Measurements from ENCODE around the gene GLRX5. TPM values are rescaled to one million over a fixed set of nuclear protein-coding genes. Genes with fewer than 3 reads are reported as not detected.
A peak's percentile ranks its signal among the peaks of the same experiment; 100 is the strongest.
"Not testable (repeated sequence)": the region's sequence is repeated elsewhere in the genome, so short reads cannot be mapped to it uniquely, and the experiment has no call there.

Gene GLRX5
- total RNA-seq, 1 donor from 2014 or later, result 31.8 TPM

DNA sequence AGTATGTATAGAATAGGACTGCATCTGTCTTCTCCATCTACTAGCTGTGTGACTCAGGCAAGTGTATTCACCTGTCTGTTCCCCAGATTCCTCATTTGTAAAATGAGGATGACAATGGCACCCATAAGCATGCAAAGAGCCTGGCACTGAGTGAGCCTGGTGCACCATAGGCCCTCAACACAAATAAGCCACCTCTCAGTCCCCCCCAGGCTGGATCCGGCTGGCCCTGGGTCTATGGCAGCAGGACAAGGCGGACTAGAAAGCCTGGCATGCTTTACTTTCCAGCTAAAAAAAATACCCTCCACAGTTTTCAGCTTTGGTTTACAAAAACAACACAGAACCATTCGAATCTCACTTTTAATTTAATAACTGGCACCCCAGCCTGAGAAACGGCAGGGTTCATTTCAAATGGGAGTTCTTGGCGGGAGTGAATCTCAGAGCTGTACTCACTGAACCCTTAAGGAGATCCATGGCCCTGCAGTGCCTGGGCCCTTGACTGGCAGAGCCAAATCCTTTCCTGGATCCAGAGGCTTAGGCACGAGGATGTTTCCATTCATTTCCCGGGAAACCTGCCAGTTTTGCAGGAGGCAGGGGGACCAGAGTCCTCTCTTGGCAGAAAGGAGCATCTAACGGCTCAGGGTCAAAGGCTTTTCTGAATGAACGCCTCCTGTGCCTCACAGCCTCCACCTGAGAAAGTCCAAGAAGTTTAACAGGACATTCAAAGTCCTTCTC, 36.1 kb upstream of the GLRX5 start:
- DNase-seq (ENCODE audit: low spot score in 2 of 2), result no peak

DNA sequence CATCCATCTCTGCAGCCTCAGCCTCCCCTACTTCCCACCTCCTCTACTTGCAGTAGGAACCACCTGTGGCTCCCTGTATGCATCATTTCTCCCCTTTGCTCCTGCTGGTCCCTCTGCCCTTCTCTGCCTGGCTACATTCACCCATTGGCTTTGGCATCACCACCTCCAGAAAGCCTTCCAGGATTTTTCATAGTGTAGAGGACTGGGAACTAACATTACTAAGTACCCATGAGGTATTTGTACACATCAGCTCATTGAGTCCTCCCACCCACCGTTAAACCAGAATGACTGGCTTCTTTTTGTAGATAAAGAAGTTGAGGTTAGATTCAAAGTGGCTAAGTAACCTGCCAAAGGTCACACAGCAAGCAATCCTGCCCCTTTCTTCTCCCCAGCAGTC, 35.5 kb upstream of the GLRX5 start:
- no peak for FAIRE-seq
- DNase-seq (ENCODE audit: low spot score in 2 of 2), result no peak

More for the DNA sequence above, 36.1 kb upstream of the GLRX5 start:
- FAIRE-seq, result no peak

DNA sequence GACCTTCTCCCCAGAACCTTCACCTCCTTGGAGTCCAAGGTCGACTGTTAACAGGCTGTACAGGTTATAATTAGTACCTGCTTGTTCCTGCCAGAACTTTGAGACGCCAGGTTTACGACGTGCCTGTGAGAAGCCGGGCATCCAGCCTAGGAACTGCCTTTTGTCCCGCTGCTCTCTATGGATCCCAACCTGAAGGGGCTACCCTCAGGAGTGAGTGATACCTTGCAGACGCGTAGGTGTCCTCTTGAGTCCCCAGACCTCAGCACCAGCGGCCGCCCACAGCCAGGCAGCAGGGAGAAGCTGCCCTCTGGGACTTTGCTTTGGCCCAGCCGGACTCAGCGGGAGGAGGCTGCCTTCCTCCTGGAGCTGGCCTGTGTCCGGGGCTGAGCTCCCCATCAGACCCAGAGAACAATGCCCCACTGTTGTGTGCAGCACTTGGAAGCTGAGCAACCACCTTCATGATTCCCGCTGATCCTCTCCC, 34.6 kb upstream of the GLRX5 start:
- DNase-seq (ENCODE audit: low spot score in 2 of 2), result peak in 1 of 2 donors; percentile 58
- FAIRE-seq, result no peak

- FAIRE-seq, result no peak
- DNase-seq (ENCODE audit: low spot score in 2 of 2), result no peak
These were observed 34.0 kb upstream of the GLRX5 start for GRCh38 chr14:95500772-95501401.

DNA sequence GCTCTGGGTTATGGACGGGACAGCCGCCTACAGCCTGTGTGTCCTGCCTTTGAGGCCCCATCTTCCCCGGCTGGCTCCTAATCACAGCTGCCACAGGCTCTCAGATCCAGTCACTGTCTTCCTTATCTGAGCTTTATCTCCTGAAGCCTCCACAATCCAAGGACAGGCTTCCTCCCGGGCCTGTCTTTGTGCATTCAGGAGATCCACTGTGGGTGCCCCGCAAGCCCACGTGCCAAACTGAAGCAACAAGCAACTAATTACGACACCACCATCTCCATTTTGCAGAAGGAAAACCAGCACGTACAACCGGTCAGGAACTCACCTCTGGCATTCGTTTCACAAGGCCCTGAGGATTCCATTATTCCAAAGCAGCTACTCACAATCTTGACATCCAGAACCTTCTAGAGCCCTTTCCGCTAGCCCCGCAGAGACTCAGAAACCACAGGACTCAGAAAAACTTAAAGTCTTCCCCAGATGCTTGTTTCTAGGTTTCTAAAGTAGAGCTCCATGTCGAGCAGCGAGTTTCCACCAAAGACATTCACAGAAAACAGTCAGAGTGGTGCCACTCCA, 32.4 kb upstream of the GLRX5 start:
- FAIRE-seq, result no peak
- no peak for DNase-seq (ENCODE audit: low spot score in 2 of 2)

DNA sequence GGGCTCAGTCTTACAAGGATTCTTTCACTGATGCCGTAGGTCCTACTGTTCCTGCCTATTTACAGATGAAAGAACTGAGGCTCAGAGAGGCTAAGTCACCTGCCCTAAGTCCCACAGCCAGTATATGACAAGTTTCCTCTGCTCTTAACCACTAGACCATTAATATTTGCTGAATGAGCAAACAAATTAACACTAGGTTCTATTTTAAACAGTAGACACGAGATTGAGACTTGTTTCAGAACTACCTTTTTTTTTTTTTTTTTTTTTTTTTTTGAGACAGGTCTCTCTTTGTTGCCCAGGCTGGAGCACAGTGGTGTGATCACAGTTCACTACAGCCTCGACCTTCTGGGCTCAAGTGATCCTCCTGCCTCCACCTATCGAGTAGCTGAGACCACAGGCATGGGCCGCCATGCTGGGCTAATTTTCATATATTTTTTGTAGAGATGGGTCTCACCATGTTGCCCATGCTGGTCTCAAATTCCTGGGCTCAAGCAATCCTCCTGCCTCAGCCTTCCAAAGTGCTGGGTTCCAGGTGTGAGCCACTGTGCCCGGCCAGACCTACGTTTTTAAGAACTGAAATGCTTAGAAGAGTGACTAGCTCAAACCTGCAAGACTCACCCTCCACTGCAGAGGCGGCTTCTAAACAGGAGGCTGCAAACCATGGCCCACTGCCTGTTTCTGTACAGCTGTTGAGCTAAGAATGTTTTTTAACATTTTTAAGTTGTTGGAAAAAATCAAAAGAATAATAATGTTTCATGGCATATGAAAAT, 31.3 kb upstream of the GLRX5 start:
- FAIRE-seq (no peak), DNase-seq (ENCODE audit: low spot score in 2 of 2) (no peak)

GRCh38 chr14:95504135-95505029, 30.5 kb upstream of the GLRX5 start:
- DNase-seq (ENCODE audit: low spot score in 2 of 2), result no peak
- no peak for FAIRE-seq

- no peak for DNase-seq (ENCODE audit: low spot score in 2 of 2)
- no peak for FAIRE-seq
These were observed 29.7 kb upstream of the GLRX5 start for GRCh38 chr14:95505030-95505589.

- FAIRE-seq, result no peak
- no peak for DNase-seq (ENCODE audit: low spot score in 2 of 2)
These were observed 27.7 kb upstream of the GLRX5 start for GRCh38 chr14:95507174-95507573.

DNA sequence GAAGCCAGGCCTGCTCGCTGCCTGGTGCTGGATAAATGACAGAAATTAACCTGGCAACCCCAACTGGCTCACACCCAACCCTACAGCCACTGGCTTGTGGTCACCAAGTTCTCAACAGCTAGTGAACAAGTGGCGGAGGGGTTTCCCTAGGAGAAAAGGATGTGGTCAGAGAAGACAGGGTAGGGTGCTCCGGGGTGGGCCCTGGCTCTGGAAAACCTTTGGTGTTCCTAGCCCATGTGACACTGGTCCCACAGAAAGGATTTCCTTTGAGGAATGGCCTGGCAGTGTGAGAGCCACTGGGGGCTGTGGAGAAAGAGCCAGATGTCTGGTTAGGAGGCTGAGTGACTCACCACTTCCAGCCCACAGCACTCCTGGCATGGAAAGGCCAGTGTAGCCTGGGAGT, 27.1 kb upstream of the GLRX5 start:
- no peak for FAIRE-seq
- no peak for DNase-seq (ENCODE audit: low spot score in 2 of 2)

DNA sequence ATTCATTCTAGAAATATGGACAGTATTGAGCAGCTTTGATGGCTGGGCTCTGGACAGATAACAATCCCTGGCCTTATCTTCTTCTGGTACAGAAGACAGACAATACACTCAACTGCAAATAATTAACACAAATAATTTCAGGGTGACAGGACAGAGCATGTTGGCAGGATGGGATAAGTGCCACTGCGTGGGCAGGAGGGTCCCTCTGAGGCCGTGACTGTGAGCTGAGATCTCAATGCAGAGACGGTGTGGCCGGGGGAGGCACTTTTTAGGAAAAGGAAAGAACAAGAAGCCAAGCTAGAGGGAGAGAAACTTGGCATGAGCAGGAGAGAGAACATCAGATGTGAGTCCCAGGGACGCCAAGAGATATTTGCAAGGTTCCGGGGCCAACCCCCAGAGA, 26.5 kb upstream of the GLRX5 start:
- no peak for FAIRE-seq

GRCh38 chr14:95509495-95509894, 25.4 kb upstream of the GLRX5 start:
- FAIRE-seq (no peak), DNase-seq (ENCODE audit: low spot score in 2 of 2) (no peak)

More for the DNA sequence above, 26.5 kb upstream of the GLRX5 start:
- no peak for DNase-seq (ENCODE audit: low spot score in 2 of 2)

GRCh38 chr14:95510344-95510743, 24.5 kb upstream of the GLRX5 start:
- not testable (repeated sequence) for DNase-seq (ENCODE audit: low spot score in 2 of 2); FAIRE-seq

DNA sequence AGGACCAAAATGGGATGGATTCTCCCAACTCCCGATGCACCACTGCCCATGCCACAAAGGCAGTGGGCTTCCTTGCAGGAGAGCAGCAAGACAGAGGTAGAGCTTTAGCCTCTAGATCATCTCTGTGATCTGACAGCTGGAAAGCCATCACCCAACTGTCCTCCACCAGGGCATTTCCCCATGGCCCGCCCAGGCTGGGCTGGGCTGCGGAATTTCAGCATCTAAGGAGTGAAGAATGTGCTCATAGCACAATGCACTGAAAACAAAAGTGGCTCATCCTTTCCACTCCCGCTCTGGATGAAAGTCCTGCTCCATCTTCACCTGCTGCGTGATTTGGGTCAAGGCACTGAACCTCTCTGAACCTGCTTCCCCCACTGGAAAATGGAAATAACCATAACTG, 24.0 kb upstream of the GLRX5 start:
- no peak for FAIRE-seq
- no peak for DNase-seq (ENCODE audit: low spot score in 2 of 2)

DNA sequence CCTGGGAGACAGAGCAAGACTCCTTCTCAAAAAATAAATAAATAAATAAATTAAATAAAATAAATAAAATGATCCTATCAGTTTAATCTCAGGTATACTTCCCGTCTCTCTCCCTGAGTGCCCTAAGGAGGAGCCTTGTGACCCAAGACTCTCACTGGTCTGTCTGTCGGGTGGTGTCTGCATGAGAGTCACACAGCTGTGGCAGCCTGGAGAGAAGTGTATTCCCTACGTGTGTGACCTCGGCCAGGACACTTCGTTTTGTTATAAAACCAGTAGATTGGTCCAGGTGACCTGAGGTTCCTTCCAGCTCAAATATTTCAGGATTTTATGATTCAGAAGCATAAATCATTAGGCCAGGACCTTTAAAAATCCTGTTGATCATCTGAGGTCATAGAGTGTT, 23.2 kb upstream of the GLRX5 start:
- FAIRE-seq (no peak), DNase-seq (ENCODE audit: low spot score in 2 of 2) (no peak)

GRCh38 chr14:95513291-95513690, 21.6 kb upstream of the GLRX5 start:
- no peak for FAIRE-seq
- no peak for DNase-seq (ENCODE audit: low spot score in 2 of 2)

GRCh38 chr14:95514131-95515079, 20.4 kb upstream of the GLRX5 start:
- DNase-seq (ENCODE audit: low spot score in 2 of 2), result no peak
- FAIRE-seq, result no peak

DNA sequence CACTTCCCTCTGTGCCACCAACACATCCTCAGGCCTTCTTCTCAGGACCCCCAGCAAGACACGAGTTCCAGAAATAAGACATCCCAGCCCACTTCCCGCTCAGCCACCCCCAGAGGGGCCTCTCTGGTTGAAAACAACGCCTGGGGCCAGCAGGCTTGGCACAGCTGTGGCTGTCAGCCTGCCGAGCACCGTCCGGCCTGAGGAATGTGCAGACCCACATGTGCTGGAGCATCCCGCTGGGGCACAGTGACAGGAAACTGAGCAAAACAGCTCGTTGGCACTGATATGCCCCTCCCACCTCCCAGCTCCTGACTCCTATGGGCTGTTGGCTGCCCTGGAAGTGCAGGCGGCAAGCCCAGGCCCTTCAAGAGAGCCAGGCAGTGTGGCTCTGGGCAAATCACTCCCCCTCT, 19.8 kb upstream of the GLRX5 start:
- no peak for FAIRE-seq
- DNase-seq (ENCODE audit: low spot score in 2 of 2), result peak; percentile 62 to 77

All from frontal cortex (tissue), 4 donors.